GM19023 (cell line): ENCODE data around the gene PWWP2A.
"Not testable (repeated sequence)": the region's sequence is repeated elsewhere in the genome, so short reads cannot be mapped to it uniquely, and the experiment has no call there.

Experiments used
- ATAC-seq: cut with Tn5 transposase; IDR thresholded peaks from one replicate; pipeline ENCODE4 v1.9.1; 2021; ENCODE audit warnings: mild to moderate bottlenecking, moderate library complexity; ENCODE audit not compliant: unreplicated experiment

Gene PWWP2A

GRCh38 chr5:160119142-160119904 is at the start of gene PWWP2A:
Gene PWWP2A (minus strand): TSS chr5:160119450. CDS start chr5:160119388, 62 bp downstream.
- peak; percentile 89 for ATAC-seq

GRCh38 chr5:160167624-160168165 is 48.4 kb upstream of the PWWP2A start:
- ATAC-seq = no peak

DNA sequence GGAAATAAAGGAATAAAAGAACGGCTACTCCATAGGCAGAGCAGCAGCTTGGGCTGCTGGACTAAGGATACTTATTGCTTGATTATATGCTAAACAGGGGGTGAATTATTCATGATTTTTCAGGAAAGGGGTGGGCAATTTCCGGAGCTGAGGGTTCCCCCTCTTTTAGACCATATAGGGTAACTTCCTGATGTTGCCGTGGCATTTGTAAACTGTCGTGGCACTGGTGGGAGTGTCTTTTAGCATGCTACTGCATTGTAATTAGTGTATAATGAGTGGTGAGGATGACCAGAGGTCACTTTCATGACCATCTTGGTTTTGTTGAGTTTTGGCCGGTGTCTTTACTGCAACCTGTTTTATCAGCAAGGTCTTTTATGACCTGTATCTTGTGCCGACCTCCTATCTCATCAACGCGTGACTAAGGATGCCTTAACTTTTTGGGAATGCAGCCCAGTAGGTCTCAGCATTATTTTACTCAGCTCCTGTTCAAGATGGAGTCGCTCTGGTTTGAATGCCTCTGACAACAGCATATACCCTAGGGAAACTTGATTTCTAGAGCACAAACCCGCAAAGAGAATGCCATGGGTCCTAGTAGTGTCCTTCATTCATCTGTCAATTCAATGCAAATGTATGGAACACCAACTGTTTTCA is 47.8 kb upstream of the PWWP2A start:
- ATAC-seq = no peak

DNA sequence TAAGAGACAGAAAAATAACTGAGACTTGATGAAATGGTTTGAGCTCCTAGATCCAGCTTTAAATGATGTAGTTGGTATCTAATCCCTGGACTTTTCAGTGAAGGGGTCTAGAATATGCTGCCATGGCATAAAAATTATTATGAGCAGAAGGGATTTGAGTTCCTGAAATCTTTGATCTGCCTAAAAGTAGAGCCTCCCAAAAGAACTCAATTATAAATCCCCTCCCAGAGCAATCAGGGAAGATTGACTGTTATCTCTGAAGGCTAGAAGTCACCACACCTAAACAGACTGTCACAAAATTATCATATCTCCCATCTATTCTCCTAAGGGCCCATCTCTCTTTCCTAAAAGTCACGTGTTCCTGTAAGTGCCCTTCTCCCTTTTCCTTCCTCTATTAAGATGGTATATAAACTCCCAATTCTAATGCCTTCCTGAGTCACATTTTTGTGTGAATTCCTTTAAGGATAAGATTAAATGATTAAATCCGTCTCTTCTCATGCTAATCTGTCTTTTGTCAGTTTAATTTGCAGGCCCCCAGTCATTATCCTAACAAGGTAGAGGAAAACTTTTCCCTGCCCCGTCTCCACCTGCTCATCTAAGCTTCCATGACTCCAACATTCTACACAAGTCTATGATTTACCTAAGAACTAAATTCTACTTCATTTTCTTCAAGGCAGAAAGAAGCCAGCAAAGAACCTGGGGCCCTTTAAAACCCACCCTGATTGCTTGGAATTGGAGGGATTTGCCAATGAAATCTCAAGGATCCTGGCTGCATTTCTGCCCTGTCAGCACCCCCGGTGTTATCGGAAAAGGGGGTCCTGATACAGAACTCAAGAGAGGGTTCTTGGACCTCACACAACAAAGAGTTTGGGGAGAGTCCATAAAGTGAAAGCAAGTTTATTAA is 47.1 kb upstream of the PWWP2A start:
- ATAC-seq = no peak

DNA sequence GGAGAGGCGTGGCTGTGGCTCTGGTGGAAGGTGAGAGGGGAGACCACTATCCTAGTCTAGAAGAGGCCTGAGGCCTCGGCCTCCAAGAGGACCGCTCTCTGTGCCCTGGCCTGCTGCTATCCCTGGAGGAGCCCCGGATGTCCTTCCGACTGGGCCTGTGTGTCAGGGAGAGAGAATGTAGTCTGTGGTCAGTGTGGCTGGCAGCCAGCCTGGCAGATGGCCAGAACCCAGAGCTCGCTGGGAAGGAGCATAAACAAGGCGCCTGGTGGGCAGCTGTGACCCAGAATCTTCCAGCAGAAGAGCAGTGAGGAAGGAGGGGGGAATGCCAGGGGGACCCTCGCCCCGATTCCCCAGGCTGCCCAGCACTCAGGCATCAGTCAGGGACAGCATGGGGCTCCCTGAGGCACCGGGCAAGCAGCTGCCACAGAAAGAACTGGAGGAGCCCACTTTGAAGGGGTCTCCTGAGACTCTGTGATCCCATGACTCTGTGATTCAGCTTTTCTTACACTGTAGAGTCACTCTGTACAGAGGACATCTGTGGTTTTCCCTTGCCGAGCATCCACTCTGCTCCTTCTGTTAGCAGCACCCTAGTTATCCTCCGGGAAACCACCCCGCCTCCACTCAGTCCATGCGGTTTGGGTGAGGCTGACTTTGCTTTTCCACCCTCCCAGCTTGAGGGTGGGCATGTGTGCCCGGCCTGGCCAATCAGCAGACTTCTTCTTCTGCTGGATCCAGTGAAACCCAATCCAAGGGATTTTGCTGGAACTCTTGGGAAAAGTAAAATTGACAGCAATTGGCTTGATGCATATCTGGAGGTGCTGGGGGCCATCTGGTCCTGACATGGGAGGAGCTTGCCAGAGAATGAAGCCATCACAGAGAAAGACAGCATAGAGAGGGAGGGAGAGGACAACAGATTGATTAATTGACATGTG is 46.2 kb upstream of the PWWP2A start:
- ATAC-seq = no peak

DNA sequence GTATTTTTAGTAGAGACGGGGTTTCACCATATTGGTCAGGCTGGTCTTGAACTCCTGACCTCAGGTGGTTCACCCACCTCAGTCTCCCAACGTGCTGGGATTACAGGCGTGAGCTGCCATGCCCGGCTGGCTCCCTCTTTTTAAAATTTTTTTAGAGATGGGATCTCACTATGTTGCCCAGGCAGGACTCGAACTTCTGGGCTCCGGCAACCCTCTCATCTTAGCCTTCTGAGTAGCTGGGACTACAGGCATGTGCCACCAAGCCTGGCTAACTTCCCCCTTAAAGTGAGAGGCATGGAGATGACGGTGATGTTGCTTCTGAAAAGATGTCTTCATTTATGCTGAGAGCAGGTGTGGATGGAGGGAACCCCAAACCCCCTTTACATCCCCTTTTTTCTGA is 43.7 kb upstream of the PWWP2A start:
- no peak for ATAC-seq

DNA sequence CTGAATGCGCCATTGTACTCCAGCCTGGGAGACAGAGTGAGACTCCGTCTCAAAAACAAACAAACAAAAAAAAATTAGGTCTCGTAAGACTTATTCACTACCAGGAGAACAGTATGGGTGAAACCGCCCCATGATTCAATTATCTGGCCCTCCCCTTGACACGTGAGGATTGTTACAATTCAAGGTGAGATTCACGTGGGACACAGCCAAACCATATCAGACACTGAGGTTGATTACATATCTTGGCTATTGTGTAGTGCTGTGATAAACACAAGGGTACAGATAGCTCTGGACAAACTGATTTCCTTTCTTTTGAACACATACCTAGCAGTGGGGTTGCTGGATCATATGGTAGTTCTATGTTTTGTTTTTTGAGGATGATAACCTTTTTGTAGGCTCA is 42.4 kb upstream of the PWWP2A start:
- ATAC-seq = no peak

GRCh38 chr5:160160875-160161274 is 41.6 kb upstream of the PWWP2A start:
- ATAC-seq = not testable (repeated sequence)

- peak; percentile 61 for ATAC-seq
These were observed 40.9 kb upstream of the PWWP2A start for GRCh38 chr5:160159991-160160792.

DNA sequence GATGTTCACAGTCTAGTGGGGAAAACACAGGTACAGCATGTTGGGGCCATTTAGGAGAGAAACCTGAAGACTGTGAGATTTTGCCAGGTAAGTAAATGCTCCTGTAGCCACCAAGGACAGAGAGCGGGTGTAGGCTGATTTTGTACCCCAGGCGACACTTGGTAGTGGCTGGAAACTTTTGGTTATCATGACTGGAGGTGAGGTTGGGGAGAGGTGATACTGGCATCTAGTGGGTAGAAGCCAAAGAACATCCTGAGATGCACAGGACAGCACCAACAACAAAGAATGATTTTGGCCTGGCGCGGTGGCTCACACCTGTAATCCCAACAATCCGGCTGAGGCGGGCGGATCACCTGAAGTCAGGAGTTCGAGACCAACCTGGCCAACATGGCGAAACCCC is 38.8 kb upstream of the PWWP2A start:
- no peak for ATAC-seq

DNA sequence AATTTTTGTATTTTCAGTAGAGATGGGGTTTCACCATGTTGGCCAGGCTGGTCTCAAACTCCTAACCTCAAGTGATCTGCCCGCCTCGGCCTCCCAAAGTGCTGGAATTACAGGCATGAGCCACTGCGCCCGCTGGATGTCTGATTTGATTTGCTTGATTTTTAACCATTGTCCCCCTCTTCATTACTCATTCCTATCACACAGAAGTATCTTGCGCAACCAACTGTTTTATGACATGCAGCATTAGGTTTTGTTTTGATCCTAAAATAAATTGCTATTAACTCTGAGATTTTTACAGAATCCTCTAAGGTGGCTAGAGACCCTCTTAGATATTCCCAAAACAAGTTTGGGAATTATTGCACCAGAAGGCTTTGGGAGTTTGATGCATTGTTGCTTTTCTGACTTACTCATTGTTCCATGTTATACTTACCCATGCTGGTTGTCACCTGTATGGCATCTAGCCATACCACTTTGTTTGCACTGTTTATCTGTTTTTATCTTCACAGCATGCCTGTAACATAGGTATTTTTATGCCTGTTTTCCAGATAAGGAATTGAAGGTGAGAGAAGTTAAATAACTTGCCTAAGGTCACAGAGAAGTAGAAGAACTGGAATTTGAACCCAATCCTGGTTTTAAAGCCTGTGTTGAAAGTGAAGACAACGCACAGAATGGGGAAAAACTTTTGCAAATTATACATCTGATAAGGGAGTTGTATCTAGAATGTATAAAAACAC is 35.9 kb upstream of the PWWP2A start:
- ATAC-seq = no peak

- ATAC-seq = no peak
These were observed 33.7 kb upstream of the PWWP2A start for GRCh38 chr5:160152901-160153300.

DNA sequence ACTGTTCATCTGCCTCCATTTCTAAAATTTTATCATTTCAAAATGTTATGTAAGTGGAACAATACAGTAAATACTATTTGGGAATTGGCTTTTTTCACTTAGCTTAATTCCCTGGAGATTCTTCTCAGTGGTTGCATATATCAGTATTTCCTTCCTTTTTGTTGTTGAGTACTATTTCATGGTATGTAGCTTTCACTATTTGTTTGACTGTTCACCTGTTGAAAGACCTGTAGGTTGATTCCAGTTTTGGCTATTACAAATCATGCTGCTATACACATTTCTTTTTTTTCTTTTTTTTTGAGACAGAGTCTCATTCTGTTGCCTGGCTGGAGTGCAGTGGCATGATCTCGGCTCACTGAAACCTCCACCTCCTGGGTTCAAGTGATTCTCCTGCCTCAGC is 33.0 kb upstream of the PWWP2A start:
- no peak for ATAC-seq

- no peak for ATAC-seq
These were observed 31.8 kb upstream of the PWWP2A start for GRCh38 chr5:160151017-160151416.

GRCh38 chr5:160150381-160150780 is 31.1 kb upstream of the PWWP2A start:
- no peak for ATAC-seq

GRCh38 chr5:160144436-160144835 is 25.2 kb upstream of the PWWP2A start:
- not testable (repeated sequence) for ATAC-seq

DNA sequence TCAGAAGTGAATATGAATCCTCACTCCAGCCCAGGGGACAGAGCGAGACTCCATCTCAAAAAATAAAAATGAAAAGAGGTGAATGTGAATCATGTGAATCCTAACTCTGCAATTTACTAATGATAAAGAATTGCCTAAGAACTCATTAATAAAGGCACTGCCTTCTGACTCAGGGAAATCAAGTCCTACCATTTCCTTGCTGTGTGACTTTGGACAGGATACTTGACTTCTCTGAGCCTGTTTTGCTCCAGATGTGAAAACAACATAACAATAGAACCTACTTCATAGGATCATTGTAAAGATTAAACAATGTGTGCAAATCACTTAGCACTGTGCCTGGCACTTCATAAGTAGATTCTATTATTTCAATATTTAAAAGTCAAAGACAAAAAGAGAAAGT is 15.1 kb upstream of the PWWP2A start:
- ATAC-seq = no peak

- no peak for ATAC-seq
These were observed 14.7 kb upstream of the PWWP2A start for GRCh38 chr5:160133918-160134304.
